Measurements from ENCODE around the gene DIP2C. TPM values are rescaled to one million over a fixed set of nuclear protein-coding genes. Genes with fewer than 3 reads are reported as not detected.
"Not testable (repeated sequence)": the region's sequence is repeated elsewhere in the genome, so short reads cannot be mapped to it uniquely, and the experiment has no call there.

Gene DIP2C
- total RNA-seq, 2 experiments from 2014 or later = 2.0 to 2.3 TPM

DNA sequence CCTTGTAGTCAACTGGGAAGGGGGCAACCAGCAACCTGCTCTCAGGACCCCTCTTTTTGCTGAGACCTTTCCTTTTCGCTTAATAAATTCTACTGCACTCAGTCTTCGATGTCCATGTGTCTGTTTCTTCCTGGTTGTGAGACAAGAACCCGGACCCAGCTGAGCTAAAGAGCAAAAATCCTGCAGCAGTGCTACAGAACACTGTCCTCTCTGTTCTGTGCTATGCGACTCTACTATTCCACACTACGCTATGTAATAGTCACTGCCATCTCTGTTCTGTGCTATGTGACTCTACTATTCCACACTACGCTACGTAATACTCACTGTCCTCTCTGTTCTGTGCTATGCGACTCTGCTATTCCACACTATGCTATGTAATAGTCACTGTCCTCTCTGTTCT is 34.3 kb downstream of the DIP2C start:
- H3K9me3 Mint-ChIP-seq = no peaks in the 10 kb centered on the region
- H3K36me3 Mint-ChIP-seq (ENCODE audit: low read depth) = no peaks in the 10 kb centered on the region
- H3K27me3 Mint-ChIP-seq = no peaks in the 10 kb centered on the region
- ChIA-PET POLR2A (no interaction called here), CTCF (no interaction called here)
- DNase-seq = no peak
- no peak overlapping the region for H3K27ac Mint-ChIP-seq
- peaks cover 6% of the 10 kb centered on the region for H3K4me1 Mint-ChIP-seq
- no peak overlapping the region for H3K4me3 Mint-ChIP-seq

GRCh38 chr10:654647-654996 is 34.8 kb downstream of the DIP2C start:
- DNase-seq = no peak
- H3K36me3 Mint-ChIP-seq (ENCODE audit: low read depth) = no peaks in the 10 kb centered on the region
- H3K27me3 Mint-ChIP-seq = no peaks in the 10 kb centered on the region
- peaks cover 4% of the 10 kb centered on the region for H3K4me1 Mint-ChIP-seq
- no peak overlapping the region for H3K27ac Mint-ChIP-seq
- ChIA-PET POLR2A (no interaction called here), CTCF (no interaction called here)
- H3K9me3 Mint-ChIP-seq = no peaks in the 10 kb centered on the region
- H3K4me3 Mint-ChIP-seq = no peak overlapping the region

DNA sequence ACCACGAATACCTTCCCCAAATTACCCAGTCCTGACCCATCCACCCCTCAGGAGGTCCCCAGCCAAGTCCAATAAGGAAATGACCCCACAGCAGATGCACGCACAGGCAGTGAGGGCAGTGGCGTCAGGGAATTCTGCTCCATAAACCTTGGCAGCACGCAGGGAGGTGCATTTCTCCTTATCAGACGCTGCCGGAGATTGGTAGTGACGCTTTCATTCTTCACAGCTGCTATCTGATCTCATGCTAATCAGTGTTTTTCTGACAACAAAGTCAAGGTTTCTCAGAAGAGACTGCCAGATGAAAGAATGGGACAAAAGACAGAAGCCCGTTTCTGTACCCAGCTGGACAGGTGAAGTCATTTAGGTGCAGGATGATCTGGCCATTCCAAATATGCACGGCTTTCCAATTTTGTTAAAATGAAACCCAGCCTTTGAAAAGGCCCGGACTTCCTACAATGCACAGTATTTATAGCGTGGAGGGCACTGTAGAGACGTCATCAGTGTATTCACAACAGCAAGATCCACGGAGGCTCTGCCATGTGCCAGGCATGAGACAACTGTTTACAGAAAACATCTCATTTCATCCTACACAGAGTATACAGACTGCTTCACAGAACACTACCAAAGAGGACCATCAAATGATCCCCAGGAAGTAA is 35.3 kb downstream of the DIP2C start:
- H3K36me3 Mint-ChIP-seq (ENCODE audit: low read depth) = no peaks in the 10 kb centered on the region
- DNase-seq = no peak
- H3K4me3 Mint-ChIP-seq = no peak overlapping the region
- ChIA-PET POLR2A (no interaction called here), CTCF (interaction anchor here (0.6 kb wide), 1 partner anchor 248 kb away, joined by 3 read pairs; no protein-coding TSS in a partner anchor)
- no peaks in the 10 kb centered on the region for H3K9me3 Mint-ChIP-seq
- H3K4me1 Mint-ChIP-seq = no peaks in the 10 kb centered on the region
- H3K27me3 Mint-ChIP-seq = no peaks in the 10 kb centered on the region
- H3K27ac Mint-ChIP-seq = no peak overlapping the region

DNA sequence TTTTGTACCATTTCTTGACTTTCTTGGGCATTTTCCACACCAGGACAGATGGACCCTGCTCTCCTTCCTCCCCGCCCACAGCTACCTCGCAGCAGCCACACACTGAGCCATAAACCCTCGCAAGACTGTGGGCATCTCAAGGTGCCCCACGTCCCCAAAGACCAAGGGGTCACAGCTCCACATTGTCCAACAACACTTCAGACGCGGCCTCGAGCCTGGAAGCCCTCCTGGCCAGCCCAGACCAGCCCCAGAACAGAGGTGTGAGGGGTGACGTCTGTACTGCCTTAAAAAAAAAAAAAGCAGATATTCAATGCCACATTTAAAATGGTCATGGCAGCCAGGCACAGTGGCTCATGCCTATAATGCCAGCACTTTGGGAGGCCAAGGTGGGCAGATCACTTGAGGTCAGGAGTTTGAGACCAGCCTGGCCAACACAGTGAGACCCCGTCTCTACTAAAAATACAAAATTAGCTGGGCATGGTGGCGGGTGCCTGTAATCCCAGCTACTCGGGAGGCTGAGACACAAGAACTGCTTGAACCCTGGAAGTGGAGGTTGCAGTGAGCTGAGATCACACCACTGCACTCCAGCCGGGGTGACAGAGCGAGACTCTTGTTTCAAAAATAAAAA is 36.5 kb downstream of the DIP2C start:
- H3K27me3 Mint-ChIP-seq; H3K4me3 Mint-ChIP-seq; POLR2A ChIA-PET; H3K27ac Mint-ChIP-seq; CTCF ChIA-PET; H3K9me3 Mint-ChIP-seq; H3K4me1 Mint-ChIP-seq; DNase-seq; H3K36me3 Mint-ChIP-seq (ENCODE audit: low read depth): not testable (repeated sequence)

DNA sequence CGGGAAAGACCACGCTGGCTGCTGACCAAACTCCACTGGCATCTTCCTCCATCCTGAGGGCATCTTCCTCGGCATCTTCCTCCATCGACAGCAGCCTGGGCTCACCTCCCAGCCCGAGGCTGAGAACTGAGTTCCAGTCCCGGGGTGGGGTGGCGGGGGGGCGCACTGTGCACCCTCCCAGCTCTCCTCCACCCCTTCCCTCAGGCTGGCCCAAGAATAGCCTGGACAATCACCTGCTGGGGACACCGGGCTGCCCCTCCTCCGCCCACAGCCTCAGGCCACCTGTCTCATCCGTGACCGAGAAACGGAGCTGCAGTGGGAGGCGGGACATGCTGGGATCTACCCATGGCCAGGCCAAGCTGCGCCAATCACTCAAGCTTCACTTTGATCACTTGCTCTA is 37.2 kb downstream of the DIP2C start:
- POLR2A ChIA-PET = no interaction called here
- Mint-ChIP-seq H3K27ac (no peak overlapping the region), H3K36me3 (ENCODE audit: low read depth) (no peaks in the 10 kb centered on the region), H3K9me3 (no peaks in the 10 kb centered on the region), H3K4me1 (no peaks in the 10 kb centered on the region), H3K4me3 (no peak overlapping the region), H3K27me3 (no peaks in the 10 kb centered on the region)
- DNase-seq = no peak
- CTCF ChIA-PET = no interaction called here

- H3K9me3 Mint-ChIP-seq = no peaks in the 10 kb centered on the region
- no peaks in the 10 kb centered on the region for H3K36me3 Mint-ChIP-seq (ENCODE audit: low read depth)
- no peaks in the 10 kb centered on the region for H3K4me1 Mint-ChIP-seq
- no peak overlapping the region for H3K27ac Mint-ChIP-seq
- no peak for DNase-seq
- H3K27me3 Mint-ChIP-seq = no peaks in the 10 kb centered on the region
- ChIA-PET CTCF (no interaction called here), POLR2A (no interaction called here)
- H3K4me3 Mint-ChIP-seq = no peak overlapping the region
Measured at GRCh38 chr10:651692-652091, 37.8 kb downstream of the DIP2C start.

DNA sequence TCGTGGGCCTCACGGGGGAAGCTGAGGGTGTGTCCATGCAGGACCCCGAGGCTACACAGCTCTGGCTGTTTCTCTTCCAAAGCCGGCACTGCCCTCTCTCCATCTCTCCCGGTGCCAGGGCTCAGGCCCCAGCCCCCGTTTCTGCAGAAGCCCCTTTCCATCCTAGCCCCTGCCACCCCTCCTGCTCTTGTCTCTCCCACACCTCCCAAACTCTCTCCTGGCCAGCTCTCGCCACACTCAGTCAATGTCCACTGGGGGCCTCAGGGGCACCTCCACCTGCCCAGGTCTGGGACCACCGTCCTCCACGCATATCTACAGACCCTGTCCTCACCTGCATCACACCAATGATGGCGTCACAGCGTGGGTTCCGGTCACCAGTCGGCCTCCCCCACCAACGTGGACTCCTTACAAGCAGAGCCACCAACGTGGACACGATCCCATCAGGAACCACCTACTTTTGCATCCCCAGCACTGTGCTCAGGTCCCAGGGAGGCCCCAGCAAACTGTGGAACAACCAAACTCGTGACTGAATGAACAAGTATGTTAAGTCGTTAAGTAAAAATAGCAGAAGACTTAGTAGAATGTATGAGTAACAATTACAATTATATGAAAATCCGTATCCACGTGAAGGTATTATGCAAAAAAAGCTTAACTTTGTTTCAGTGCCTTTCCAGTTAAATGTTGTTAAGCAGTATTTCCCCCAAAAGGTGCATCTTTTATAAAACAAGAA is 38.4 kb downstream of the DIP2C start:
- CTCF ChIA-PET = no interaction called here
- H3K36me3 Mint-ChIP-seq (ENCODE audit: low read depth) = no peaks in the 10 kb centered on the region
- no peaks in the 10 kb centered on the region for H3K4me1 Mint-ChIP-seq
- H3K27ac Mint-ChIP-seq = no peak overlapping the region
- POLR2A ChIA-PET = no interaction called here
- H3K9me3 Mint-ChIP-seq = no peaks in the 10 kb centered on the region
- H3K27me3 Mint-ChIP-seq = no peaks in the 10 kb centered on the region
- no peak overlapping the region for H3K4me3 Mint-ChIP-seq
- no peak for DNase-seq

- no peaks in the 10 kb centered on the region for H3K36me3 Mint-ChIP-seq (ENCODE audit: low read depth)
- POLR2A ChIA-PET = no interaction called here
- H3K4me1 Mint-ChIP-seq = no peaks in the 10 kb centered on the region
- H3K9me3 Mint-ChIP-seq = no peaks in the 10 kb centered on the region
- CTCF ChIA-PET = no interaction called here
- DNase-seq = no peak
- H3K27ac Mint-ChIP-seq = no peak overlapping the region
- no peaks in the 10 kb centered on the region for H3K27me3 Mint-ChIP-seq
- H3K4me3 Mint-ChIP-seq = no peak overlapping the region
Measured at GRCh38 chr10:650441-650851, 39.0 kb downstream of the DIP2C start.

DNA sequence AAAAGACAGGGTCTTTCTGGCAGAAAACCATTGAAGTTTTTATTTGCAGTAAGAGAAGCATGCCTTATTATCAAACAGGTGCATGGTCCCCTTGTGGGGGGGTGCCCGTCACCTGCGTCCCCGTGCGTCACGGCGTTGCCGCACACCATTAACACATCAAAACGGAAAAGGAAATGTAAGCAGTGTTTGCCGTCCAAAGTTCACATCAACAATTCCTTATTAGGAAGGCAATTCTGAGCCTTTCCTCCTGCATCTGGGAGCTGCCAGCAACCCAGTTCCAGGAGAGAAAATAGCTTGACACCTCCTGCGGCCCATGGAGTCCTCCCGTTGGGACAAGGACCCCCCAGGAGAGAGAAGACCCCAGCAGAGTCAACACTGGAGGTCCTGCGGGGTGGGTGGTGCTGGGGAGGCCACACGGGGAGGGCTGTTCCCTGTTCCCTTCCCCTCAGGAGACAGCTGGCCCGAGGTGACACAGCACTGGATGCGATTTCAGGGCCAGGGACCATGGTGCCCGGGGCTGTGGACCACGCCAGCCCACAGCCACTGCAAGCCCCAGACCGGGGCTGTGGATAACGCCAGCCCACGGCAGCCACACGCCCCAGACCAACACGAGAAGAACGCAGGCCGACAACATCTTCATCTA is 39.5 kb downstream of the DIP2C start:
- no peak overlapping the region for H3K27ac Mint-ChIP-seq
- no peaks in the 10 kb centered on the region for H3K27me3 Mint-ChIP-seq
- no peak for DNase-seq
- CTCF ChIA-PET = no interaction called here
- no peaks in the 10 kb centered on the region for H3K36me3 Mint-ChIP-seq (ENCODE audit: low read depth)
- H3K4me3 Mint-ChIP-seq = no peak overlapping the region
- POLR2A ChIA-PET = no interaction called here
- no peaks in the 10 kb centered on the region for H3K4me1 Mint-ChIP-seq
- no peaks in the 10 kb centered on the region for H3K9me3 Mint-ChIP-seq

- Mint-ChIP-seq H3K36me3 (ENCODE audit: low read depth) (no peaks in the 10 kb centered on the region), H3K4me1 (no peaks in the 10 kb centered on the region), H3K9me3 (peaks cover 2% of the 10 kb centered on the region), H3K4me3 (no peak overlapping the region), H3K27me3 (no peaks in the 10 kb centered on the region), H3K27ac (no peak overlapping the region)
- POLR2A ChIA-PET = no interaction called here
- DNase-seq = no peak
- CTCF ChIA-PET = no interaction called here
Measured at GRCh38 chr10:649445-649797, 40.0 kb downstream of the DIP2C start.

DNA sequence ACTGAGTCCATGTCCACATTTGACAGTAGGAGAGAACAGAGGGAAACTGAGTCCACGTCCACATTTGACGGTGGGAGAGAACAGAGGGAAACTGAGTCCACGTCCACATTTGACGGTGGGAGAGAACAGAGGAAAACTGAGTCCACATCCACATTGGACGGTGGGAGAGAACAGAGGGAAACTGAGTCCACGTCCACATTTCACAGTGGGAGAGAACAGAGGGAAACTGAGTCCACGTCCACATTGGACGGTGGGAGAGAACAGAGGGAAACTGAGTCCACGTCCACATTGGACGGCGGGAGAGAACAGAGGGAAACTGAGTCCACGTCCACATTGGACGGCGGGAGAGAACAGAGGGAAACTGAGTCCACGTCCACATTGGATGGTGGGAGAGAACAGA is 42.4 kb downstream of the DIP2C start:
- H3K4me1 Mint-ChIP-seq; H3K27ac Mint-ChIP-seq; CTCF ChIA-PET; H3K9me3 Mint-ChIP-seq; DNase-seq; H3K27me3 Mint-ChIP-seq; H3K36me3 Mint-ChIP-seq (ENCODE audit: low read depth); H3K4me3 Mint-ChIP-seq; POLR2A ChIA-PET: not testable (repeated sequence)

- DNase-seq = no peak
- Mint-ChIP-seq H3K27ac (no peak overlapping the region), H3K9me3 (peaks cover 2% of the 10 kb centered on the region), H3K27me3 (no peaks in the 10 kb centered on the region), H3K4me1 (no peaks in the 10 kb centered on the region), H3K4me3 (no peak overlapping the region), H3K36me3 (ENCODE audit: low read depth) (no peaks in the 10 kb centered on the region)
- ChIA-PET POLR2A (no interaction called here), CTCF (no interaction called here)
Measured at GRCh38 chr10:646118-646524, 43.3 kb downstream of the DIP2C start.

DNA sequence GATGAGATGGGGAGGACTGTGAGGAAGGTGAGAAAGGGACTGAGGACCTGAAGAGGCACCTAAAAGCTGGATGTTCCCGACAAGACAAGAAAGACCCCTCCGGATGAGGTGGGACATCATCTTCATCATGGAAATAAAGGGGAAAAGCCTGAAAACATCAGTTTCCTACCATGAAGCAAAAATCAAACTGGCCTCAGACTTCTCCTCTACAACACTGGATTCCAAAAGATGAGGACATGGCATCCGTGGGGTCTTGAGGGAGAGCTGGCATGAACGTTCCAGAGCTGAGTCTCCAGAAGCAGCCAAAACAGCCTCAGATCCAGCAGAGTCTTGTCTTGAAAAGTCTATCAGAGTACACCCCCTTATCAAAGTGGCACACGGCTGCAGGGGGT is 44.5 kb downstream of the DIP2C start:
- CTCF ChIA-PET = no interaction called here
- Mint-ChIP-seq H3K36me3 (ENCODE audit: low read depth) (no peaks in the 10 kb centered on the region), H3K27me3 (no peaks in the 10 kb centered on the region), H3K4me3 (no peak overlapping the region), H3K27ac (no peak overlapping the region), H3K4me1 (no peaks in the 10 kb centered on the region), H3K9me3 (peaks cover 2% of the 10 kb centered on the region)
- DNase-seq = no peak
- POLR2A ChIA-PET = no interaction called here

All from activated CD4-positive, alpha-beta T cell treated with anti-CD3 and anti-CD28 coated beads, Interleukin-2, amount 10 ng/mL, durations not matched to agents 7 days and 5 days (primary cell).